WERI-Rb-1 (cell line): ENCODE data around the gene DNASE1L1.

ENCODE experiments used
- DNase-seq: peaks from one replicate; pipeline ENCODE4 v3.0.0-alpha.2; 2020
- H3K27ac ChIP-seq: fragments of 250-450 bp; sonication (Bioruptor Pico); 2 replicates; pipeline ENCODE4 v1.5.1; 2020; ENCODE audit warnings: mild to moderate bottlenecking, moderate library complexity
- H3K27me3 ChIP-seq: fragments of 250-450 bp; sonication (Bioruptor Pico); 2 replicates; pipeline ENCODE4 v1.5.1; 2021; ENCODE audit warnings: mild to moderate bottlenecking, low read depth, moderate library complexity; ENCODE audit not compliant: insufficient read depth, severe bottlenecking
- H3K36me3 ChIP-seq: fragments of 250-450 bp; sonication (Bioruptor Pico); 2 replicates; pipeline ENCODE4 v1.5.1; 2020; ENCODE audit warnings: mild to moderate bottlenecking, moderate library complexity
- H3K4me3 ChIP-seq: 2 replicates; pipeline ENCODE4 v1.5.1; 2011; ENCODE audit warnings: low read depth, mild to moderate bottlenecking, control low read depth, low read length
- H3K9me3 ChIP-seq: fragments of 250-450 bp; sonication (Bioruptor Pico); 2 replicates; pipeline ENCODE4 v1.5.1; 2021; ENCODE audit warnings: mild to moderate bottlenecking, moderate library complexity; ENCODE audit not compliant: severe bottlenecking
- TF ChIP-seq, protein P1 (sequence below): IDR thresholded peaks from 2 replicates; pipeline ENCODE4 v1.5.1; 2011; ENCODE audit warnings: low read depth, mild to moderate bottlenecking, control low read depth, inconsistent platforms, low read length

The DNASE1L1 gene

DNA sequence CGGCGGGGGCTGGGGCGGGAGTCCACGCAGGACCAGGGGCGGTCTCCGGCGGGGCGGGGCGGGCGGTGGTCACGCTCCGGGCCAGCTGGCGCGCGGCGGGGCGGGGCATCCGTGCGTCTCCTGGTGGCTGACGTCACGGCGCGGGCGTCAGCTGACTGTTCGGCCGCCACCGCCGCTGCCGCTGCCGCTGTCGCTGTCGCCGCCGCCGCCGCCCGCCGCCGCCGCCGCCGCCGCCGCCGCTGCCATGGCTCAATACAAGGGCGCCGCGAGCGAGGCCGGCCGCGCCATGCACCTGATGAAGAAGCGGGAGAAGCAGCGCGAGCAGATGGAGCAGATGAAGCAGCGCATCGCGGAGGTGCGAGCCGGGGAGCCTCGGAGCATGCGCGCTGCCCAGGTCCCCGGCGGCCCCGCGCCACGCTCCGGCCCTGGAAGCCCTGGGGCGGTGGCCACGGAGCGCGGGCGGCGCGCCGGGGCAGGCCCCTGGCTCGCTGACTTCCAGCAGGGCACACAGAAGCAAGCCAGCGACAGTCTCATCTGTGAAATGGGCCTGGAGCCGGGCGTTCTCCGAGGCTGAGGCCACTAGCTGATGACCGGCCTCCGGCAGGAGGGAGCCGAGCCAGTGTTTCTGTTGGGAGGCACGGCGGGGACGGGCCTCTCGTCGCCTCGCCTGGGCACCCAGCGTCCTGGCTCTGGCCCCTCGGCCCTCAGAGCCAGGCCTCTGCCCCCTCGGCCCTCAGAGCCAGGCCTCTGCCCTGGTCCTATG is 35.1 kb upstream of the DNASE1L1 start, which contains the start of gene FAM50A:
FAM50A (plus strand) TSS at position 150 of the 763 bp plus-strand sequence; CDS start at position 245, 95 bp downstream.
- TF ChIP-seq, protein P1, sequence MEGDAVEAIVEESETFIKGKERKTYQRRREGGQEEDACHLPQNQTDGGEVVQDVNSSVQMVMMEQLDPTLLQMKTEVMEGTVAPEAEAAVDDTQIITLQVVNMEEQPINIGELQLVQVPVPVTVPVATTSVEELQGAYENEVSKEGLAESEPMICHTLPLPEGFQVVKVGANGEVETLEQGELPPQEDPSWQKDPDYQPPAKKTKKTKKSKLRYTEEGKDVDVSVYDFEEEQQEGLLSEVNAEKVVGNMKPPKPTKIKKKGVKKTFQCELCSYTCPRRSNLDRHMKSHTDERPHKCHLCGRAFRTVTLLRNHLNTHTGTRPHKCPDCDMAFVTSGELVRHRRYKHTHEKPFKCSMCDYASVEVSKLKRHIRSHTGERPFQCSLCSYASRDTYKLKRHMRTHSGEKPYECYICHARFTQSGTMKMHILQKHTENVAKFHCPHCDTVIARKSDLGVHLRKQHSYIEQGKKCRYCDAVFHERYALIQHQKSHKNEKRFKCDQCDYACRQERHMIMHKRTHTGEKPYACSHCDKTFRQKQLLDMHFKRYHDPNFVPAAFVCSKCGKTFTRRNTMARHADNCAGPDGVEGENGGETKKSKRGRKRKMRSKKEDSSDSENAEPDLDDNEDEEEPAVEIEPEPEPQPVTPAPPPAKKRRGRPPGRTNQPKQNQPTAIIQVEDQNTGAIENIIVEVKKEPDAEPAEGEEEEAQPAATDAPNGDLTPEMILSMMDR: no peak
- H3K9me3 ChIP-seq: no peaks in the 10 kb centered on the region
- H3K4me3 ChIP-seq: peak within 1 kb of the TSS; percentile 68
- peak within 1 kb of the TSS; percentile 85 for H3K27ac ChIP-seq
- DNase-seq: peak; percentile 84
- H3K36me3 ChIP-seq: peaks cover 77% of the 10 kb centered on the region
- H3K27me3 ChIP-seq: peaks cover 22% of the 10 kb centered on the region

DNA sequence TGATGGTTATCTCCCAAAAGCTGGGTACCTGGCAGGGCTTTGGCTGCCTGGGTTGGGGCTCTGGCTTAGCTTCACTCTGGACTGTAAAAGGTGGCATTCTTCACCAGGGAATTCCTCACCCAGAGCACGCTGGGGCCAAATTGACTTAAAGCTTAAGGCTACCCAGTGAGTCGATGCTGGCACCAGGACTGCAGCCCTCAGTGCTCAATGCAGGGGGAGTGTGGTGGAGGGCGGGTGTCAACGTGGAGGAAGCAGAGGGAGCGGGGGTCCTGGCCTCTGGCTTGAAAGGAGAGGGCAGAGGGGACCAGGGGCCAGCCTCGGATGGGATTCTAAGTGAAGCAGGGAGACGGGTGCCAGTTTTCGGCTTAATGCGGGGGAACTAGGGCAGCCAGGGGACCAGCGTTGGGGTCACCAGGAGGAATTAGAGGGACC is 34.4 kb upstream of the DNASE1L1 start:
- Histone ChIP-seq H3K4me3 (peak overlapping the region; percentile 38), H3K27me3 (peaks cover 18% of the 10 kb centered on the region), H3K9me3 (no peaks in the 10 kb centered on the region), H3K27ac (peak overlapping the region; percentile 79), H3K36me3 (peaks cover 77% of the 10 kb centered on the region)
- no peak for DNase-seq
- TF ChIP-seq, protein P1: no peak

DNA sequence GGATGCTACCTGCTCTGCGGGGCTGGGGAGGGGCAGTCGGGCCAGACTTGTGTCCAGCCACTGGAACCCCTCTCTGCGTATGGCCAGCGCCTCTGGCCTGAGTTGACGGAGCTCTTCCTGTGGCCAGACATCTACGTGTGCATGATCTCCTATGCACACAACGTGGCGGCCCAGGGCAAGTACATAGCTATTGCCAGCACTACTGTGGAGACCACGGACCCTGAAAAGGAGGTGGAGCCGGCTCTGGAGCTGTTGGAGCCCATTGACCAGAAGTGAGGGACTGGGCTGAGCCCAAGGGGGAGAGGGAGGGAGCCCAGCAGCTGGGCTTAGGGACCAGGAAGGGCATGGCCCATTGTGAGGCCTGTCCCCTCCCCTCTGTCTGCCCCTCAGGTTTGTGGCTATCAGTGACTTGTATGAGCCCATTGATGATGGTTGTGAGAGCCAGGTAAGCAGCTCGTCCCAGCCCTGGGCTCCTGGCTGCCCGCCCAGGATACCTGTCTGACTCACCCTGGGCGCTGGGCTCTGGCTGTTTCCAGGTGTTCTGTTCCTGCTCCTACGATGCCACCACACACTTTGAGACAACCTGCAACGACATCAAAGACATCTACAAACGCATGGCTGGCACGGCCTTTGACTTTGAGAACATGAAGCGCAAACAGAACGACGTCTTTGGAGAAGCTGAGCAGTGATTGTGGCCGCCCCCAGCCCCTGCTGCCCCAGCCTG is 33.1 kb upstream of the DNASE1L1 start:
- TF ChIP-seq, protein P1: no peak
- no peaks in the 10 kb centered on the region for H3K9me3 ChIP-seq
- no peak overlapping the region for H3K27ac ChIP-seq
- DNase-seq: no peak
- H3K4me3 ChIP-seq: no peak overlapping the region
- H3K27me3 ChIP-seq: peaks cover 16% of the 10 kb centered on the region
- peaks cover 71% of the 10 kb centered on the region for H3K36me3 ChIP-seq

DNA sequence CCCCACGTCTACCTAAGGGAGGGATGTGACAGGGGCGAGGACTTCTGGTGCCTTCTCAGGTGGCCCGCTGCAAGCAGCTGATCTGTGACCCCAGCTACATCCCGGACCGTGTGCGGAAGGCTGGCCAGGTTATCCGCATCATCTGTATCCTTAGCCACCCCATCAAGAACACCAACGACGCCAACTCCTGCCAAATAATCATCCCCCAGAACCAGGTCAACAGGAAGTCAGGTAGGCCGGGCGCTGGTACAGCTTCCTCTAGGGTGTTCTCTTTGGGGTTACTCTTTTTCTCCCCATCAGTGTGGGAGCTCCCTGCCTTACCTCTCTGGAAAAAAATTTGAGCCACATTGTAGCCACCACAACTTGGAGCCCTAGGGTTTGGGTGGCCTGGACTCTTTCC is 32.5 kb upstream of the DNASE1L1 start:
- no peak for DNase-seq
- peaks cover 11% of the 10 kb centered on the region for H3K27me3 ChIP-seq
- H3K9me3 ChIP-seq: no peaks in the 10 kb centered on the region
- TF ChIP-seq, protein P1: no peak
- no peak overlapping the region for H3K27ac ChIP-seq
- no peak overlapping the region for H3K4me3 ChIP-seq
- peaks cover 65% of the 10 kb centered on the region for H3K36me3 ChIP-seq

DNA sequence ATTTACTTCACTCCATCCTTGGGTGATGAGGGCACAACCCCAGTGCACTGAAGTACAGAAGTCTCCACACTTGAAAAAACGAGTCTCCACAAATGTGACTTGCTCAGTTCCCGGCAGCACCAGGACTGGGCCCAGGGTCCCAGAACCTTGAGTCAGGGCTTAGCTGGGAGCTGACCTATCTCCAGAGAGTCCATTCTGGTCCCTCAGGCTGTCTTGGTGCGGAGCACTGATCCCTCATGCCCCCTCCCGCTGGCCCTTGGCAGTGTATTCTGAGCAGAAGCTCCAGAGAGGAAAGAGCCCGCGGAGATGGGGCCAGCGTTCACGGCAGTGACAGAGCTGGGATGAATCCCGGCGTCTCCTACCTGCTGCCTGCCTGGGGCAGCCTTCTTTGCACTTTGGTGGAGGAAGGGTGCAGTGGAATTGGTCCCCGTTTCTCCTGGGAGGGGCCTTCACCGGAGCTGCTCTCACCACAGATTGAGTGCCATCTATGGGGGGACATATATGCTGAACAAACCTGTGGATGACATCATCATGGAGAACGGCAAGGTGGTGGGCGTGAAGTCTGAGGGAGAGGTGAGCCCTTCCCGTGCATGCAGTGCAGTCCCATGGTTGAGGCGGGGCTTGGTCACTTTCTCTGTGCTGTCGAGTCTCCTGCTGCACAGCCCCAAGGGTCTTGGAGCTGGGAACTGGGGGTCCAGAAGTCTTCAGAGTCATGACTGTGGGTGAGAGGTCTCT is 31.7 kb upstream of the DNASE1L1 start:
- TF ChIP-seq, protein P1: no peak
- peaks cover 64% of the 10 kb centered on the region for H3K36me3 ChIP-seq
- no peak for DNase-seq
- H3K27me3 ChIP-seq: peaks cover 10% of the 10 kb centered on the region
- H3K4me3 ChIP-seq: no peak overlapping the region
- no peak overlapping the region for H3K27ac ChIP-seq
- no peaks in the 10 kb centered on the region for H3K9me3 ChIP-seq
